Right forelimb (tissue), 1 donor: ENCODE data around the gene MYBPH.

ENCODE experiments used
- DNase-seq: peaks from one replicate; pipeline ENCODE4 v3.0.0-alpha.2; 2018

Gene MYBPH

DNA sequence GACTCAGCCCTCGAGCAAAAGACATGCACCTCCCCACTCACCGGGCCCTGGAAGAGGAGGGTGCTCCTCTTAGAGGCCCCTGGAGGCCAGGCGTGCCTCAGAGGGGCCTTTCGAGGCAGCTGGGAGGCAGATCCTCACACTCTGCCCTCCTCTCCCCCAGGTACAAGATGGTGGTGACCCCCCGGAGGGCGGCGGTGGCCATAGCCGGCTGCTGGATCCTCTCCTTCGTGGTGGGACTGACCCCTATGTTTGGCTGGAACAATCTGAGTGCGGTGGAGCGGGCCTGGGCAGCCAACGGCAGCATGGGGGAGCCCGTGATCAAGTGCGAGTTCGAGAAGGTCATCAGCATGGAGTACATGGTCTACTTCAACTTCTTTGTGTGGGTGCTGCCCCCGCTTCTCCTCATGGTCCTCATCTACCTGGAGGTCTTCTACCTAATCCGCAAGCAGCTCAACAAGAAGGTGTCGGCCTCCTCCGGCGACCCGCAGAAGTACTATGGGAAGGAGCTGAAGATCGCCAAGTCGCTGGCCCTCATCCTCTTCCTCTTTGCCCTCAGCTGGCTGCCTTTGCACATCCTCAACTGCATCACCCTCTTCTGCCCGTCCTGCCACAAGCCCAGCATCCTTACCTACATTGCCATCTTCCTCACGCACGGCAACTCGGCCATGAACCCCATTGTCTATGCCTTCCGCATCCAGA lies 10.4 kb downstream of the MYBPH start:
- no peak for DNase-seq

DNA sequence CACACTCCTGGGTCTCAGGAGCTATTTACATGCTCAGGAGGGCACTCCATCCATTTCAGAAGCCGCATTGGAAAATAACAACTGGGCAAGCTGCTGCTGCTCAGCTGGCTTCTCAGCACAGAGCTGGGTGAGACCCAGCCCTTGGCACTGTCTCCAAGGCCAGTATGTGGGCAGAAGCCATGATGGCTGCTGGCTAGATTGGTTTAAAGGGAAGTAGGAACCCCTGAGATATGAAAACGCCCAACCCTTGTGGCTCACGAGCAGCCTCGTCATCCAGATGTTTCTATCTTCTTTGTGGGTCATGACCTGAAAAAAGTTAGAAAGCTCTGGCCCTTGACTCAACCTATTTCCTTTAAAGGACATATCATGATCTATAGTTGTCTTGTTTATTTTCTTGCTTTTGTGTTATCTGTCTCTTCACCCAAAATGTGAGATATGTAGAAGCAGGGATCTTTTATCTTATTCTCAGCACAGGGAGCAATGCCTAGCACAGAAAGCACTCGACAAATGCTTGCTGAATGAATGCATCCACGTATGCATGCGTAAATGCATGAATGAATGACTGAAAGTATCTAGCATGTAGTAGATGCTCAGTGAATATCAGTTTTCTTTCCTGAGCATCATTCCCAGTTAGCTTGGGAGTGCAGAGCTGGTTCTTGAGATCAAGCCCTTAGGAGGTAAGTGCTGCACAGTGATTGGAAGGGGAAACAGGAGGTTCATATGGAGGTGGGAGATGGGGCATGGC lies 11.6 kb downstream of the MYBPH start:
- DNase-seq = no peak

DNA sequence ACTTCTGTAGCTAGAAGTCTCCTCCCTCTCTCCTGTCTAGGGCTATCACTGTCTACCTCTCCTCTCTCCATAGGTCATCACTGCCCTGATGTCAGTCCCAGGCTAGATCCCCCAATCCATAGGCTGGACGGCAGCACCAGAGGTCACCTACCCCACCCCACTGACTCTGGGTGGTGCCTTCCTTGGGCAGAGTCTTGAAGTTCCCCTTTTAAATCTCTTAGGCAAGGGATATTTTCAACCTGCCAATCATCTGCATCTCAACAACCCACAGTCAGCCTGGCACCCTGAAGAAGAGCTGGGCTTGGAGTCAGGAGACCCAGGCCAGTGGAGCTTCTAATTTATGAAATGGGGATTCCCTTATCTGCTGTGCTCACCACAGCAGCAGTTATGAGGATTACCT lies 13.2 kb downstream of the MYBPH start:
- DNase-seq = no peak

DNA sequence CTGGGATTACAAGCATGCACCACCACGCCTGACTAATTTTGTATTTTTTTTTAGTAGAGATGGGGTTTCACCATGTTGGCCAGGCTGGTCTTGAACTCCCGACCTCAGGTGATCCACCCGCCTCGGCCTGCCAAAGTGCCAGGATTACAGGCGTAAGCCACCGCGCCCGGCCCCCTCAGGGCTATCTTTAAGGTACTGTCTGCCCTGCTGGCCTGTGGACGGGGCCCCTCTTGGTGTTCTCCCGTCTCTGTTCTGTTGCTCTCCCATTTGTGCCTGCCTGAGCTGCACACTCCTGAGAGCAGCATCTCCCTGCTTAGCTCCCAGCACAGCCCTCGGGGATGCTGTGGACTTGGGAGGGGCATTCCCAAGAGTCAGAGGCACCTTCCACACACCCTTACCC lies 13.9 kb downstream of the MYBPH start:
- DNase-seq = no peak

DNA sequence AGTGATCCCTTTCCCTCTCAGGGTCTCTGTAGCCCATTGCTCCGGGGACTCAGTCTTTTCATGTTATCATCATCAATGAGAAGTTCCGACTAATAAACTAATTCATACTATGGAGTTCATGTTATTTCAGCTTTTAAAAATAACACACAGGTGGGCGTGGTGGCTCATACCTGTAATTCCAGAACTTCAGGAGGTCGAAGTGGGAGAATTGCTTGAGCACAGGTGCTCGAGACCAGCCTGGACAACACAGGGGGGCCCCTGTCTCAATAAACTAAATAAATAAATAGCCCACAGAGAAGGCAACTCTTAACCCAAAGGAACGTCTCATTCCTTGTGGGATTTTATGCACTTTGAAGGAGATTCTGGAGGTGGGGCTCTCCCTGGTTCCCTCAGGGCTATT lies 14.5 kb downstream of the MYBPH start:
- no peak for DNase-seq

DNA sequence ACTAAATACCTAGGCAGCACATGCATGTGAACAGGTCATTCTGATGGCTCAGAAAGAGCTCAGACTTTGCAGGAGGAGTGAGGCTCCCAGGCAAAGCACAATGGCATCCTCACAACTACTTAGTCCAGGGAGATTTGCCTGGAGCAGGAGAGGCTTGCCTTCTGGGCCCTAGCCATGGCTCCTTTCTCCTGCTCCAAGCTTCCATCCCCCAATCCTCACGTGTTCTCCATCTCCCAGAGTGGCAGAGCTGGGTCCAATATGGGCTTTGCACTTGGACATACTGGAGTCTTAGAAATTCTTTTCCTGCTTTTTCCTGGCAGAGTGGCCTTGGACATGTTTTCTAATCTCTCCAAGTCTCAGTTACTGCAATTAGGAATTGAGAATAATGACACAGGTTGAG lies 15.8 kb downstream of the MYBPH start:
- no peak for DNase-seq

DNA sequence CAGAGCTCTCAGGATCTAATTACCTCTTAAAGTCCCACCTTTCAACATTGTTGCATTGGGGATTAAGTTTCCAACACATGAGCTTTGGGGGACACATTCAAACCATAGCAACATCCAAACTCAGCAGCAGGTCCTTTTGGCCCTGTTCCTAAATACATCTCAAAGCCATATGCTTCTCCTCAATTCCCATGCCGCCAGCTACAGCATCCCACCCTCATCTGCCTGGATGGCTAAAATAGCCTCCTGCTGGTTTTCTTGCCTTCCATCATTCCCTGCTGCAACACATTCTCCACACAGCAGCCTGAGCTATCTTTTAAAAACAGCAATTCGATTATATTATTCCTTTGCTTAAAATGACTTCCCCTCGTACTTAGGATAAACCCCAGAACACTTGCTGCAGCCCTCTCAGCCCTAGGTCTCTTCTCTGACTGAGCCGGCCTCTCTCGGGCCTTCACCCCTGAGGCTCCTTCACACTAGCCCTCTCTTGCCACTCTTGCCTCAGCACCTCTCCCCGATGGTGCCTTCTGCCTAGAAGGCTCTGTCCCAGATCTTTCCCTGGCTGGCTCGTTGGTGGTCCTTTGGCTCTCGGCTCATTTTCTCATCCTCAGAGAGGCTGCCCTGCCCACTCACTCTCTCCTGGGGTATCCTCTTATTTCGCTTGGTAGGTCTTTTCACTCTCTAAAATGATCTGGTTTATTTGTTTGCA lies 16.5 kb downstream of the MYBPH start:
- DNase-seq = no peak

DNA sequence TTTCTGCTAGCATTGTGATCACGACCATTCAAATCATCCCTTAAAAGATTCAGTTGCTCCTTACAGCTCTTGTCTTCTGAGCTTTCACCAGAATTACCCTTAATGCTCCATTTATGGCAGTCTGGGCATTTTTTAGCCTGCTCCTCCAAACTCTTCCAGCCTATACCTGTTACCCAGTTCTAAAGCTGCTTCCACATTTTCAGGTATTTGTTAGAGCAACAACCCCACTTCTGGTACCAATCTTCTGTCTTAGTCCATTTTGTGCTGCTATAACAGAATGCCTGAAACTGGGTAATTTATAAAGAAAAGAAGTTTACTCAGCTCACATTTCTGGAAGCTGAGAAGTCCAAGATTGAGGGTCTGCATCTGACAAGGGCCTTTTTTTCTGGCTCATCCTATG lies 17.2 kb downstream of the MYBPH start:
- no peak for DNase-seq

DNA sequence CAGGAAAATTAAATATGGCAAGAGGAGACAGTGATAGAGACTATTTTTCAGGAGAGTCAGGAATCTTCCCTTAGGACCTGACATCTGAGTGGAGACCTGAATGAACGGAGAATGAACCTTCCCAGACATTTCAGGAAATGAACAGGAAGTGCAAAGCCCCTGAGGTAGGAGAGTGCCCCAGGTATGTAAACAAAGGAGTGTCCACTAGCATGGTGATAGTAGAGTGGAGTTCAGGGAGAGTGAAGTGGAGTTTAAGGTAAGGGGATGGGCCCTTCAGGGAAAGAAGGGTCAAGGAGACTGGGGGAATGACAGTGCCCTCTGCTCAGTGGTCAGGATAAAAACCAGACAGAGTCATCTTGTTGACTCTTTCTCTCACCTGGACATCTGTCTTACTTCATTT lies 19.3 kb downstream of the MYBPH start:
- DNase-seq = no peak

DNA sequence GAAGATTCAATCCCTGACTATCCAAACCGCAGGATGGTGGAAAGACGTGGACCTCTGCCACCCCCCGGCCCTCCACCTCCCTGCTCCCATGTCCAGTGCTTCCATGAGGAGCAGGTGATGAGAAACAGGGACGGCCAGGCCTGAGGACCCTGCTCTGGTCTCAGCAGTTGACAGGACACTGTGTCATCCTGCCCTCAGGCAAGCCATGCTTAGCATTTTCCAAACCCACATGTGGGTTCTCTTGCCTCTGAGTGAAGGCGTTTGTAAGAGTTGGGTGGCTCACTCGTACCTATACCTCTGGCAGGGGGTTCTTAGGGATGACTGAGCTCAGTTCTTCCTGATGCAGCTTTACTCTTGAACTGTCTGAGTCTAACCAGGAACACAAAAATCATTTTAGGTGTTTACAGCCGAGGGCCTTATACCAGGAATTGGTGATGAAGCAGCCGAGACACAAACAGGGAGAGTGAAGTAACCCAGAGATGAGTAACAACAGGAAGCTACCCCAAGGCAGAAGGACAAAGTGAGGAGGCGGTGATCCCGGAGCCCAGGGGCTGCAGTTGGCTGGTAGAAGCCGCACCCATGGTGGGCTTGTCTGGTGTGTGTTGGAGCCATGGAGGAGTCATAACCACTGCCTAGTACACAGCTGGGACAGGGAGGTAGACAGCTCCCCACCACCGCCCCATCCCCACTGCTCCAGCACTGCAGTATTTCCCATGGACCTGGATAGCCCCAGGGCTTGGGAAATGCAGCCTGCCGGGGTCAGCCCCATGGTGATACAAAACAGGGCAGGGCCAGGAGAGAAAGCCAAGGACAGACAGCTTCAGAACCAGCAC lies 21.4 kb downstream of the MYBPH start:
- DNase-seq = no peak

DNA sequence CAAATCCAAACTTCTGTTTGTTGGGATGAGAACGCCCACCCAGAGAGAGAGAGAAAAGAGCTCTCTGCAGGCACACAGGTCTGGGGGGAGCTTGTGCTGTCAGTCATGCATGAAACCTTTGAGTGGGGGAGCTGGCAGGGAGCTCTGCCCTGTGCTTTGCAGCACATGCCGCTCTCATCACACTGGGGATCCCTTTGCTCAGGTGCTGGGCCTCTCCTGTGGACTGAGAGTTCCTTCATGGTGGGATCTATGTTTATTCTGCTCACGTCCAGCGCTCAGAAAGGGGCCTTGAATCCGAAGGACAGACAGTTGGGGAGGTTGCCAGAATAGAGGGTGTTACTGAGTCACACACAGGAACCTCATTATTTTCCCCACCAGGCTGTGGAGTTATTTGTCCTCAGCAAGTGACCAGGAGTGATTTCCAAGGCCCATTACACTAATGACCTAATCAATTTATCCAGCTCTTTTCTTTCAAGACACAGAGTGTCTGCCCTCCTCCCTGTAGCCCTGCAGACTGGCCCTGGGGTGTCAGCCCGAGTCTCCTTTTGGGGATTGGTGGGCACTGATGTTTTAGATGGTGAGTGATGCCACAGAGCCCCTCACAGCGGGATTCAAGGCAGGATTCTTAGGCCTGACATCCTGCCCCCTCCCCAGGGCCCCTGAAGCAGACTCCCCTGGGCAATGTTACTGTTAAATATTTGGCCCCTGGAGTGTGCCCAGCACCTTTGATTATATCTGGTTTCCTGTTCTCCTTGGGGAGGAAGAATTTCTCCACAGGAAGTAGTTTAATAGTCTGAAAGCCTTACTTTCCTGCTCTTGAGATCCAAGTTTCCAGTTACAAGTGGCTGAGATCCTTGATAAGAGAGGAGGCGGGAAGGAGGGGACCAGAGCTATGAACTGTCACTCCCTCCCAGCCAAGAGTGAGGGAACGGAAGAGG lies 22.3 kb downstream of the MYBPH start:
- no peak for DNase-seq

DNA sequence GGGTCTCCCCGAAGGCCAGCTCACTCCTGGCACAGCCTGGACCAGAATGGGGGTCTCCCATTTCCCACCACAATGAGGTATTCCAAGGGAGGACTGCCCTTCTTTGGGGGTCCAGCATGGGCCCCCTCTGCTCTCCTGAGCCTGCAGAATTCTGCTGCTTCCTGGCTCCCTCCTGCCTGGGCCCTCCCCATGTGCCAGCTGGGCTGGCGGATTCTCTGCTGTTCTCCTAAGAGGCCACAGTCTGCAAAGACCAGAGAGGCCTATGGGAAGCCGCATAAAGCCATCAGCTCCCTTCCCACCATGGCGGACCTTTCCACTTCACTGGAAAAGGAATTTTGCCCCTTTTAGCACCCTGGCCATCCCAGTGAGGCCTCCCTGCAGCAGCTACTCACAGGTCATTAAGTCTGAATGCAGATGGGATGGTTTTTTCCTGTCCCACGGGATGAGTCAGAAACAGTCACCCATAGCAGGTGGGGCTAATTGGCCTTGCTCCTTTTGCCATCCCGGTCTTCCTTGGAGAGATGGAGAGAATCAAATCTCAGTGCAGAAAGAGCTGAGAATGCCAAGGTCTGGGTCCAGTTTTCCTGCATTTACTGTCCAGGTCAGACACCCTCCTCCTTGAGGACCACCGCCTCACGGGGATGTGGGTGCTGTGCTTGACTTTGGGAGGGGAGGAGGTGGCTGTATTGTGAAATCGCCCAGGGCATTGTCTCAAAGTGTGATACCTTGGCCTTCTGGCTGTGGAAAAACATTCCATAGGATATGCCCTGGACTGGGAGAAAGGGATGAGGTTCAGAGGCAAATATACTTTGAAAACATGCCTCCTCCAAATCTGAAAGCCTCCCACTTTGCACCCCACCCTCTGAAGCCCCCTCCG lies 23.2 kb downstream of the MYBPH start:
- no peak for DNase-seq

DNA sequence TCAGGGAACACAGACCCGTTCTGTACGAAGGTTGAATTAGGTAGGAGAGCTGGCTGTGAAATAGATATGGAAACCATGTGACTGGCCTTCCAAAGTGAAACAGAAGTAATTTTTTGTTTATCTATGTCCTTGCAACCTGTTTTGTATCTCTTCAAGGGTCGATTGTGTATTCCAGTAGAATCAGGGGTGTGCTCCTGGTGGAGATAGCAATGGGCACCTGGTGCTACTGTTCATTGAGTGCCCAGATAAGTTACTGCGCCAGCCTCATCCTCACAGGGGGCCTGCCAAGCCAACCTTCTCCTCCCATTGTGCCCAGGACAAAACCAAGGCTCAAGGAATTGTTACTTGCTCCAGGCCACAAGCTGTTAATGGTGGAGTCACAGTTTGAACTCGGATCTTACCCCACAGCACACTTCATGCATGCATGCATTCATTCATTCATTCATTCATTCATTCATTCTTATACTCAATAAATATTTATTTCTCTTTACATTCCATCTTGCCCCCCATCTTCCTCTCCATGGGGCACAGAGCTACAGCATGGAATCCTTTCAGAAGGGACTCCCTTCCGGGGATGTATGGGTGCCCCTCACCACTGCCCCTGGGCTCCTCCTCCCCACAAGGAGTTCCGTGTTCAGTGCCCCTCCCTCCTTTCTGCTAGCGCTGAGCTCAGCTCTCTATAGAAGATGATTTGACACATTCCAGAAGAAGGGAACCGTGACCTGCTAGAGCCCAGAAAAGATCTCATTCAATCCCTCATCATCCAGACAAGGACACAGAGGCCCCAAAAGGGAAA lies 24.1 kb downstream of the MYBPH start:
- no peak for DNase-seq

DNA sequence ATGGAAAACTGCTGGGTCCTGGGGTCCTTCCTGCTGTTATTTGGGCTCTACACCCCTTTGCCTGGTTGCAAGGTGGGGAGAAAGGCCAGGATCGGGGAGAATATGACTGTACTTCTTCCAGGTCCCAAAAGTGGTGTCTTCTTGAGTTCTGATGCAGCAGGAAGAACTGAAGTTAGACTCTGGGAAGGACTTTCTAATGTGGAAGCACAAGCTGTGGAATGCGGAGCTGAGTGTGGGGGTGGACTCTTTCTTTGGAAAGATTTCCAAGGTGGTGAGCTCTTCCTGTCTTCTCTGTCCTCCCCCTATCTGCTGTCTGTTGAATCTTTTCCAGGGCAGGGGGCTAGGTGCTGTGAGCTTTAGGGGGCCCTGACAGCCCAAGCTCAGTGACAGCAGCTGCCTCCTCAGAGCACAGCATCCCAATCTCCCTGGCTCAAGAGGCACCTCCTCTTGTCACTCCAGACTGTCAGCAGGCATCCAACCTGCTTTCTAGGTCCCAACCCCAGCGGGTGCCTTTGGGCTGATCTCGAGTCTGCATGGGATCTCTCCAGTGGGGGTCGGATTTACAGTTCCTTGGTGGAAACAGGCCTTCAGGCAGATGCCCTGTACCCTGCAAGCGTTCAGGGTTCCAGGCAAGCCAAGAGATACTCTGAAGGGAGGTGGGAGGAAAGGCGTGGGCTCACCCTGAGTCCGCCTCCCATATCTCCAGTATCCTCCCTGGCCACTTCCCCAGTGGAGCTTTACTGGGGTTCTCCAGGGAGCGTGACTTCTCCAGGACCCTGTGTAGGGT lies 24.9 kb downstream of the MYBPH start:
- DNase-seq = no peak

DNA sequence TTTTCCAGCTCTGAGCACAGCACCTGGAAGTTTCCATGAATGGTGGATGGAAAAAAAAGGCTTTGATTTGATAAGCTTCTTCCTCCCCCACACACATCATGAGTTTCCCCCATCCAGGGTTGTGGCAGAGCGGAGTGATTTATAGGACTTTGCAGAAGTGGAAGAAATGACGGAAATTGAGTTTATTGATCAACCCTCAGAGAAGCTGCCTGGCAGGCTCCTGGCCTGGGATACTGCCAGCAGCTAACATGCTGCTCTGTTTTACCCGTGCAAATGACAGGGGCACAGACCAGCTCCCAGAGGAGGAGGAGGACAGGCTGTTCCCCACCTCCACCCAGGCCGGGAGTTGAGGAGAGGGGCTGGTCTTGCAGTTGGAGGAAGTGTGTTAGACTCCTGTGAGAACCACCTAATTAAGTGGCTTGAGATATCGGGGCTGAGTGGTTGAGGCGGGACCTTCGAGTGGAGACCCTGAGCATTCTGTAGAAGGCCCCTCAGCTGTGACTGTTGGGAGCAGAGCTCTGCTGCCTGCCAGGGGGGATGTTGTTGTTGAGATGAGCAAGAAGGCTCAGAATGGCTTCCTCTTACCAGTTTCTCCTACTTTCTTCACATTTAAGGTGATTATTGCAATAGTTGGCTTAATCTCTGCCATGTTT lies 26.3 kb downstream of the MYBPH start:
- DNase-seq = no peak

DNA sequence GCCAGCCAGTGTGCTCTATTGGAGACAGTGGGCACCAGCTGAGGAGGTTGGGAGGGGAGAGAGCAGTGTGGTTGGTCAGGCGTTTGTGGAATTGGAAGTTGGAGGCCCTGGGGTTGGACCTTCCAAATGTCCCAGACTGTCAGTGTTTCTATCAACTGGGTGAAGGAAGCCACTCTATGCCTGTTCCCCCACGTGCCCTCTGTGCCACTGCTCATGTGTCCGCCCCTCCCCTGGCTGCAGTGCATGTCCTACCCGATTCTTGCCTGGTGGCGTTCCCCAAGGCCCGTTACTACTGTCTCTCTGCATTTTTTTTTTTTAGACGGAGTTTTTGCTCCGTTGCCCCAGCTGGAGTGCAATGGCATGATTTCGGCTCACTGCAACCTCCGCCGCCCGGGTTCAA lies 27.0 kb downstream of the MYBPH start:
- DNase-seq = no peak

DNA sequence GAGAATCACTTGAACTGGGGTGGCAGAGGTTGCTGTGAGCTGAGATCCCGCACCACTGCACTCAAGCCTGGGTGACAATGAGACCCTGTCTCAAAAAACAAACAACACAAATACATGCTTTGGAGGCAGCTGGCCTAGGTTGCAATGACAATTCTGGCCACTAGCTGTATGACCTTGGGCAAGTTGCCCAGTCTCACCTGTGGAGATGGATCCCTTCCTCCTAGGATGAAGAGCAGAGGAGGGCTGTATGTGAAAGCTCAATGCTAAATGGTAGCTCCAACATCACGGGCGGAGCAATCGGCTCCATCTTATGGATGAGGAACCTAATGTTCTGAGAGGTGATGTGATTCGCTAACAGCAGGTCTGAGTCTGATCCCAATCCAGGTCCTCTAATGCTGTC lies 27.5 kb downstream of the MYBPH start:
- no peak for DNase-seq

DNA sequence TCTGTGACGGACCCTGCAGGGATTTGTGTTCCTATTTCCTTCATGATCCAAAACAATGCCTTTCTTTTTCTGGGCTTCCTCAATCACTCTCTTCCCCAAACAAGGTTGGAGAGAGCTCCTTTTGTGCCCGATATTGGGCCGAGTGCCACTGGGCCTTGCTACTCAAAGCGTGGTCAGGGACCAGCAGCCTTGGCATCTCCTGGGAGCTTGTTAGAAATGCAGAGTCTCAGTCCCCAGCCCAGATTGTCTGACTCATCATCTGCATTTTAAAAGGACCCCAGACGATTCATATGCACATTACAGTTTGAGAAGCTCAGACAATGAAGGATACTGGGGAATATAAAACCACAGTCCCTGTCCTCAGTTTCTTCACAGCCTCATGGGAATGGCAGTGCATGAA lies 28.2 kb downstream of the MYBPH start:
- no peak for DNase-seq

DNA sequence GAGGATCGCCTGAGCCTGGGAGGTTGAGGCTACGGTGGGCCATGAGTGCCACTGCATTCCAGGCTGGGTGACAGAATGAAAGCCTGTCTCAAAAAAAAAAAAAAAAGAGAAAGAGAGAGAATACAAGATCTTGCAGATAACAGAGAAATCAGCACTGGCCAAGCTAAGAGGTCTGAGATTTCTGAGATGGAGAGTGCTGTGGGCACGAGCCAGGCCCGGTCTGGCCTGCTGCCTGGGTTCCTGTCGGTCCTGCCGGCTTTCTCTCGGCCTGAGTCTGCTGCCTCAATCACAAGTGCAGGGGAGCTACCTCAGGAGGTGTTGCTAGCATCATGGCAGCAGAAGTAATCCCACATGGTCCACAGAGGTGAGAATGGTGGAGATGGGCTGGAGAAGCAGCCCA lies 29.1 kb downstream of the MYBPH start:
- DNase-seq = no peak
